SW480 (cell line): ENCODE measurements around the gene PDE3A.

Experiments
- DNase-seq: peaks from one replicate; pipeline ENCODE4 v3.0.0-alpha.2; 2016; ENCODE audit warnings: low spot score

Gene PDE3A

GRCh38 chr12:20494851-20495250, 126.5 kb downstream of the PDE3A start:
- no peak for DNase-seq

- DNase-seq: no peak
These were observed 127.7 kb downstream of the PDE3A start for GRCh38 chr12:20495997-20496396.

- no peak for DNase-seq
These were observed 129.4 kb downstream of the PDE3A start for GRCh38 chr12:20497707-20498106.

GRCh38 chr12:20501958-20502357, 133.6 kb downstream of the PDE3A start:
- DNase-seq: no peak

GRCh38 chr12:20503858-20504257, 135.5 kb downstream of the PDE3A start:
- no peak for DNase-seq

GRCh38 chr12:20505056-20505455, 136.7 kb downstream of the PDE3A start:
- no peak for DNase-seq

- no peak for DNase-seq
These were observed 138.7 kb downstream of the PDE3A start for GRCh38 chr12:20507056-20507455.

- no peak for DNase-seq
These were observed 139.4 kb downstream of the PDE3A start for GRCh38 chr12:20507711-20508110.

GRCh38 chr12:20508359-20508758, 140.0 kb downstream of the PDE3A start:
- no peak for DNase-seq

GRCh38 chr12:20508962-20509361, 140.6 kb downstream of the PDE3A start:
- no peak for DNase-seq

GRCh38 chr12:20510811-20511210, 142.5 kb downstream of the PDE3A start:
- no peak for DNase-seq

- DNase-seq: no peak
These were observed 144.9 kb downstream of the PDE3A start for GRCh38 chr12:20513189-20513588.

GRCh38 chr12:20514598-20514997, 146.3 kb downstream of the PDE3A start:
- DNase-seq: no peak

- no peak for DNase-seq
These were observed 152.2 kb downstream of the PDE3A start for GRCh38 chr12:20520532-20520931.

GRCh38 chr12:20523658-20524057, 155.3 kb downstream of the PDE3A start:
- no peak for DNase-seq

- no peak for DNase-seq
These were observed 155.8 kb downstream of the PDE3A start for GRCh38 chr12:20524113-20524512.

- no peak for DNase-seq
These were observed 156.8 kb downstream of the PDE3A start for GRCh38 chr12:20525064-20525610.

GRCh38 chr12:20527417-20528163, 159.3 kb downstream of the PDE3A start:
- no peak for DNase-seq

GRCh38 chr12:20528208-20528607, 159.9 kb downstream of the PDE3A start:
- no peak for DNase-seq

- no peak for DNase-seq
These were observed 177.9 kb downstream of the PDE3A start for GRCh38 chr12:20546267-20546666.

GRCh38 chr12:20547816-20548575, 179.7 kb downstream of the PDE3A start:
- DNase-seq: no peak

- no peak for DNase-seq
These were observed 180.3 kb downstream of the PDE3A start for GRCh38 chr12:20548611-20549010.

GRCh38 chr12:20549108-20549719, 180.9 kb downstream of the PDE3A start:
- DNase-seq: no peak
